HG02943 (cell line): ENCODE results near the gene DACH1.

Experiments used
- ATAC-seq: cut with Tn5 transposase; IDR thresholded peaks from one replicate; pipeline ENCODE4 v1.9.1; 2021; ENCODE audit warnings: mild to moderate bottlenecking, low read depth, moderate library complexity; ENCODE audit not compliant: unreplicated experiment

Gene DACH1

GRCh38 chr13:71457645-71458044 lies 409.4 kb downstream of the DACH1 start:
- no peak for ATAC-seq

DNA sequence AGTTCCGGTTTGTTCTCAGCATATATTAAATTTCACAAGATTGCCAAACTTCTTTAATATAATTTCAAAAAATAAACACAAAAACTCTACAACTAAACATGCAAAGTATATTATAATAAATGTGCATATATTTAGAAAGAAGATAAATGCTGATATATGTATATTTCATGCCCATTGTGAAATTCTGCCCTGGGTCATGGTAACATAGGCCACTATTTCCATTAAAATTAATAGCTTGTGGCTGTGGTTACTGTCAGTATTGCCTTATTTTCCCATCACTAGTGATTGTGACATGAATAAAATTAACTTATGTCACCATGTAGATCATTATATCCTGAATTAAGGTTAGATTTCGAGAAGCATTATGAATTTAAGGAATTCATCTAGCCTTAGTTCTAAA lies 410.9 kb downstream of the DACH1 start:
- no peak for ATAC-seq

DNA sequence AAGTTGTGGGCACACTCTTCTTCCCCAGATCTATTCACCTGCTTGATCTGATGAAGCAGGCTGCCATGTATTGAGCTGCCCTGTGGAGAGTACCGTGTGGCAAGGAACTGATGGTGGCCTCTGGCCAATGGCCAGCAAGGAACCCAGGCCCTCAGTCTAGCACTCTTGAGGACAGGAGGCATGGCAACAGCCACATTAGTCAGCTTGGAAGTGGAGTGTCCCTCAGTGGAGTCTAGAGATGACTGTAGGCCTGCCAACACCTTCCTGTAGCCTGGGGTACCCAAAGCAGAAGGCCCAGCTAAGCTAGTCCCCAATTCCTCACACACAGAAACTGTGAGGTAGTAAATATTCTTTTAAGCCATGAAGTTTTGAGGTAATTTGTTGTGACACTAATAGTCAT lies 412.5 kb downstream of the DACH1 start:
- no peak for ATAC-seq

GRCh38 chr13:71448080-71448630 lies 418.8 kb downstream of the DACH1 start:
- ATAC-seq, result no peak

- no peak for ATAC-seq
Observed at GRCh38 chr13:71437704-71438103, 429.3 kb downstream of the DACH1 start.

GRCh38 chr13:71430681-71431080 lies 436.3 kb downstream of the DACH1 start:
- no peak for ATAC-seq

DNA sequence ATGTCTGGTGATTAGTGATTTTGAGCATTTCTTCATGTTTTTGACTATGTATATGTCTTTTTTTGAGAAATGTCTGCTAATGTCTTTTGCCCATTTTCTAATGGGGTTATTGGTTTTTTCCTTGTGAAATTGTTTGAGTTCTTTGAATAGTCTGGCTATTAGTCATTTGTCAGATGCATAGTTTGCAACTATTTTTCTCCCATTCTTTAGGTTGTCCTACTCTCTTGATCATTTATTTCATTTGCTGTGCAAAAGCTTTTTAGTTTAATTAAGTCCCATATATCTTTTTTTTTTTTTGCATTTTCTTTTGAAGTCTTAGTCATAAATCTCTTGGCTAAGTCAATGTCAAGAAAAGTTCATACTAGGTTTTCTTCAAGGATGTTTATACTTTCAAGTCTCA lies 449.8 kb downstream of the DACH1 start:
- ATAC-seq, result no peak

- ATAC-seq, result no peak
Observed at GRCh38 chr13:71412231-71412630, 454.8 kb downstream of the DACH1 start.

GRCh38 chr13:71408416-71408815 lies 458.6 kb downstream of the DACH1 start:
- ATAC-seq, result no peak

GRCh38 chr13:71399631-71400215 lies 467.3 kb downstream of the DACH1 start:
- ATAC-seq, result no peak

DNA sequence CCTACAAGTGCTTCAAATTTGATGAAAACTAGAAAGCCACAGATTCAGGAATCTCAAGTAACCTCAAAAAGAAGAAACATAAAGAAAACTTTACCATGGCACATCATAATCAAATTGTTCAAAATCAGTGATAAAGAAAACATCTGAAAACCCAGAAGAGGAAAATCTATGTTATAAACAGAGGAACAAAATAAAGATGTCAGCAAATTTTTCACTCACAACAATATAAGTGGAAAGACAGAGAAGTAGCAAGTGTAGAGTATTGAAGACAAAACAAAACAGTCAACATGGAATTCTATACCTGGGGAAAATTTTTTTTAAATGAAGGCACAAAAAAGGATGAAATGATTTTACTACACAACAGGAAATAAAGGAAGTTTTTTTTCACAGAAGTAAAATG lies 470.9 kb downstream of the DACH1 start:
- no peak for ATAC-seq

DNA sequence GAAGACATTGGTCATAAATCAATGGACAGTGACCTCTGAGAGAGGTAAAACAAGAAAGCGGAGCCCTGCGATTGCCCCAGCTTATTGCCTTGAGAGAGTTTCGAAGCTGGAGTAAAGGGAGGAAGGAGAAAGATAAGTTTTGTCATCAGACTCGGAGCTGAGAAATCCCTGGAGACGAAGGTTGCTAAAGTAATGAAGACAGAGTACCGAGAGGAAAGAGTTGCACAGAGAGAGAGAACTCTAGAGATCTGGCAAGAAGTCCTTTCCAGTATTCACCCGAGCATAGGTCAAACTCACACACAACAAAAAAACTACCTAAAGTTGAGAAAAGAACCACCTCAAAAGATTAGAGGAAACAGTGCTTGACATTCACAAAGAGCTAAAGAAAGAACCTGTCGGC lies 472.0 kb downstream of the DACH1 start:
- ATAC-seq, result no peak

DNA sequence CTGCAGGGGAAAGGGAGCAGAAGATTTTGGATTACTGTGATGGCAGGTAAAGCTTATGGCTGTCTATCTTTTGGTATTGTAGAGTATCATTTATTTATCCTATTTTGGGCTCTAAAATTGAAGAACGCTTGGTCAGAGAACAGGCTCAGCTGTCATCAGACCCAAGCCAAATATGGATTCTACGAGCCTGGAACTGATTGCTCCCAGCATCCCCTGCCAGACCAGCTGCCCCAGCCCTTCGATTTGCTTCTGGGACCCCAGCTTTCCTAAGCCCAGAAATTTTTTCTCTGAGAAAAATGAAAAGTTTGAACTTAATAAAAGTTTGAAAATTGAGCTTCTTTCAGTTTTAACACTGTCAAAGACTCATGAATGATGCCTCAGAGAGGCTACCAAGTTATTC lies 472.8 kb downstream of the DACH1 start:
- ATAC-seq, result no peak
